Neural progenitor cell (in vitro differentiated cells): ENCODE results near the gene TEF.

Experiments
- EZH2phosphoT487 ChIP-seq: fragments of 200-600 bp; sonication (generic); IDR thresholded peaks from 2 replicates; pipeline ENCODE4 v1.6.1; 2017; ENCODE audit warnings: antibody characterized with exemption
- TF ChIP-seq, protein P1 (sequence below): fragments of 200-600 bp; sonication (generic); IDR thresholded peaks from 2 replicates; pipeline ENCODE4 v1.5.1; 2017; ENCODE audit warnings: antibody characterized with exemption, mild to moderate bottlenecking

DNA sequence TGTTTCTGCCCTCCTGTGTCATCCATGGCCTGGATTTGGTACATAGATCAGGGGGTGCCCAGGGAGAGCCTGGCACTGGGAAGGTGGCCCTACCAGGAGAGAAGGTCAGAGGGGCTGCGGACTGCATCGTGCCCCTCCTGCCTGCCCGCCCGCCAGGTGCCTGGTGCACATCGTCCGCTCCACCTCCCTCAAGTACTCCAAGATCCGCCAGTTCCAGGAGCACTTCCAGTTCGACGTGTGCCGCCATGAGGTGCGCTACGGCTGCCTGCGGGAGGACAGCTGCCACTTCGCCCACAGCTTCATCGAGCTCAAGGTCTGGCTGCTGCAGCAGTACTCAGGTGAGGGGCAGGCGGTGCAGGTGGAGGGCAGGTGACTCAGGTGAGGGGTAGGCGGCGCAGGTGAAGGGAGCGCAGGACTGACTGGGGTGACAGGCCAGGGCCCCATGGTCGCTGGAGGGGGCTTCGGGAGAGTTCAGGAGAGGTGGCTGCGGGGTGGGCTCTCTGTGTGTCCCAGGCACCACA is 32.7 kb upstream of the TEF start:
- no peak for TF ChIP-seq EZH2phosphoT487
- TF ChIP-seq, protein P1, sequence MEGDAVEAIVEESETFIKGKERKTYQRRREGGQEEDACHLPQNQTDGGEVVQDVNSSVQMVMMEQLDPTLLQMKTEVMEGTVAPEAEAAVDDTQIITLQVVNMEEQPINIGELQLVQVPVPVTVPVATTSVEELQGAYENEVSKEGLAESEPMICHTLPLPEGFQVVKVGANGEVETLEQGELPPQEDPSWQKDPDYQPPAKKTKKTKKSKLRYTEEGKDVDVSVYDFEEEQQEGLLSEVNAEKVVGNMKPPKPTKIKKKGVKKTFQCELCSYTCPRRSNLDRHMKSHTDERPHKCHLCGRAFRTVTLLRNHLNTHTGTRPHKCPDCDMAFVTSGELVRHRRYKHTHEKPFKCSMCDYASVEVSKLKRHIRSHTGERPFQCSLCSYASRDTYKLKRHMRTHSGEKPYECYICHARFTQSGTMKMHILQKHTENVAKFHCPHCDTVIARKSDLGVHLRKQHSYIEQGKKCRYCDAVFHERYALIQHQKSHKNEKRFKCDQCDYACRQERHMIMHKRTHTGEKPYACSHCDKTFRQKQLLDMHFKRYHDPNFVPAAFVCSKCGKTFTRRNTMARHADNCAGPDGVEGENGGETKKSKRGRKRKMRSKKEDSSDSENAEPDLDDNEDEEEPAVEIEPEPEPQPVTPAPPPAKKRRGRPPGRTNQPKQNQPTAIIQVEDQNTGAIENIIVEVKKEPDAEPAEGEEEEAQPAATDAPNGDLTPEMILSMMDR = no peak
